Pancreas (tissue), 10 donors: ENCODE measurements around the gene DIAPH3. TPM values are rescaled to one million over a fixed set of nuclear protein-coding genes. Genes with fewer than 3 reads are reported as not detected.

Experiments
- ATAC-seq, 4 donors: fragments of 200-7000 bp; cut with Tn5 transposase; one replicate each; pipeline versions ENCODE4 v1.8.0 to v1.9.1; 2020; ENCODE audit warnings: mild to moderate bottlenecking in 4 of 4, moderate library complexity in 4 of 4
- DNase-seq, 6 donors: peaks; one replicate each; pipeline ENCODE4 v3.0.0-alpha.2; 2020
- FAIRE-seq: peaks from 2 replicates; lab custom pipeline; 2012; peaks lifted over from hg19 to GRCh38; lab: Jason Lieb, UNC
- H3K27ac ChIP-seq, 4 donors: fragments of 200-600 bp; sonication (generic); 1 replicate in 3 of 4; 2 replicates in 1 of 4; pipeline versions ENCODE4 v1.5.0 to v1.8.0; 2020
- H3K27me3 ChIP-seq, 4 donors: fragments of 200-600 bp; one replicate each; pipeline ENCODE4 v1.8.0; 2021
- H3K36me3 ChIP-seq, 3 donors: fragments of 200-600 bp; sonication (generic) in 1 of 3; one replicate each; pipeline versions ENCODE4 v1.5.0 to v1.8.0; 2020 to 2021
- H3K4me1 ChIP-seq, 3 donors: fragments of 200-600 bp; one replicate each; pipeline ENCODE4 v1.8.0; 2021
- H3K4me3 ChIP-seq, 4 donors: fragments of 200-600 bp; sonication (generic) in 2 of 4; one replicate each; pipeline versions ENCODE4 v1.5.0 to v1.8.0; 2020 to 2021
- H3K9me3 ChIP-seq, 4 donors: fragments of 200-600 bp; one replicate each; pipeline ENCODE4 v1.8.0; 2021
- CTCF ChIP-seq, 4 donors: fragments of 200-600 bp; sonication (generic) in 3 of 4; IDR thresholded peaks; one replicate each; pipeline versions ENCODE4 v1.5.0 to v1.8.0; 2021; ENCODE audit warnings: antibody characterized with exemption in 4 of 4
- WGBS, 2 donors: extraction: QIAGEN DNeasy Blood & Tissue Kit; methylation state at CpG; one replicate each; pipeline ENCODE4 v1.1.7; 2013; 5-methylcytosine and 5-hydroxymethylcytosine counted together
- intact Hi-C, 3 donors: fragments of 100-400 bp; cut with DNase I; formaldehyde crosslinking; loops; one replicate each; pipeline versions ENCODE4 v1.11.1 to v1.14.2; 2022
- polyA plus RNA-seq, 2 donors: library from polyadenylated mRNA; stranded (reverse); fragments of 200-250 nt; gene quantifications; one replicate each; pipeline ENCODE4 v1.2.3, GENCODE V29; 2013
- total RNA-seq, 6 donors: library from RNA; stranded (reverse); fragmentation: NEBNext Ultra II Directional in 4 of 6; extraction: Animal tissue kit (Norgen Biotek cat#: 25700) in 4 of 6; gene quantifications; one replicate each; pipeline versions ENCODE4 v1.2.1 to v1.2.4, GENCODE V29; 2021 to 2023
- donor health status: healthy with polysubstance abuse.
- donor health status: DM: no; HTN: no; CAD: no; lungs with moderate emphysema.
- donor health status: DM: no; HTN: no; CAD: no.
- donor health status: control.
- donor health status: control.
- donor health status: Bipolar disorder and iron deficiency.
- donor health status: DM: yes; HTN: yes; CAD: no.
- donor health status: DM: no; HTN: no; CAD: no.
- donor health status: DM: no; HTN: no; CAD: no.
- donor health status: DM: yes; HTN: yes; CAD: no.

Gene DIAPH3
- total and polyA plus RNA-seq, 8 donors, result 0.12 to 1.3 (median 0.42) TPM; not detected in 1

- FAIRE-seq, result peak; percentile 37
- Histone ChIP-seq H3K27ac (no peak overlapping the region), H3K9me3 (no peaks in the 10 kb centered on the region), H3K27me3 (no peaks in the 10 kb centered on the region), H3K36me3 (no peaks in the 10 kb centered on the region), H3K4me3 (no peak overlapping the region), H3K4me1 (peaks cover 16 to 23% (median 18%) of the 10 kb centered on the region in 3 donors)
- ATAC-seq, result no peak
- peak in 3 of 6 donors; percentile 36 to 59 (median 43) for DNase-seq
- 51 to 57% methylated on average over 6 of the region's 6 CpGs for WGBS, 2 donors
- TF ChIP-seq CTCF (IDR thresholded peaks at IDR 0.05), result no peak
- intact Hi-C loops, result no loop called here
Observed at GRCh38 chr13:60009300-60010253, 154.2 kb downstream of the DIAPH3 start.

GRCh38 chr13:60001889-60002288, 161.8 kb downstream of the DIAPH3 start:
- DNase-seq (no peak), FAIRE-seq (no peak), ATAC-seq (no peak)
- no peak overlapping the region for H3K27ac ChIP-seq
- H3K4me3 ChIP-seq, result no peak overlapping the region
- H3K36me3 ChIP-seq, result no peaks in the 10 kb centered on the region
- TF ChIP-seq CTCF (IDR thresholded peaks at IDR 0.05), result no peak
- H3K27me3 ChIP-seq, result no peaks in the 10 kb centered on the region
- WGBS, 2 donors, result 46 to 82% methylated on average over 2 of the region's 2 CpGs
- no peaks in the 10 kb centered on the region for H3K4me1 ChIP-seq
- intact Hi-C loops, result no loop called here
- H3K9me3 ChIP-seq, result no peaks in the 10 kb centered on the region

GRCh38 chr13:60000976-60001375, 162.8 kb downstream of the DIAPH3 start:
- no peaks in the 10 kb centered on the region for H3K36me3 ChIP-seq
- H3K4me1 ChIP-seq, result no peaks in the 10 kb centered on the region
- no peak overlapping the region for H3K4me3 ChIP-seq
- no peak overlapping the region for H3K27ac ChIP-seq
- no peaks in the 10 kb centered on the region for H3K9me3 ChIP-seq
- ATAC-seq (no peak), FAIRE-seq (no peak), DNase-seq (no peak)
- no peak for TF ChIP-seq CTCF (IDR thresholded peaks at IDR 0.05)
- H3K27me3 ChIP-seq, result no peaks in the 10 kb centered on the region
- intact Hi-C loops, result no loop called here

- intact Hi-C loops, result no loop called here
- Histone ChIP-seq H3K4me3 (no peak overlapping the region), H3K9me3 (no peaks in the 10 kb centered on the region), H3K36me3 (no peaks in the 10 kb centered on the region), H3K4me1 (no peaks in the 10 kb centered on the region), H3K27ac (no peak overlapping the region), H3K27me3 (no peaks in the 10 kb centered on the region)
- FAIRE-seq (no peak), DNase-seq (no peak), ATAC-seq (no peak)
- no peak for TF ChIP-seq CTCF (IDR thresholded peaks at IDR 0.05)
Observed at GRCh38 chr13:60000081-60000480, 163.6 kb downstream of the DIAPH3 start.

GRCh38 chr13:59997976-59998375, 165.8 kb downstream of the DIAPH3 start:
- FAIRE-seq (no peak), ATAC-seq (no peak), DNase-seq (no peak)
- no peak for TF ChIP-seq CTCF (IDR thresholded peaks at IDR 0.05)
- Histone ChIP-seq H3K36me3 (no peaks in the 10 kb centered on the region), H3K4me3 (no peak overlapping the region), H3K9me3 (no peaks in the 10 kb centered on the region), H3K4me1 (no peaks in the 10 kb centered on the region), H3K27me3 (no peaks in the 10 kb centered on the region), H3K27ac (no peak overlapping the region)
- intact Hi-C loops, result no loop called here
- WGBS, 2 donors, result 92 to 95% methylated on average over 1 of the region's 1 CpG
